HL-60 (cell line): ENCODE data around the gene CFL1.
A peak's percentile ranks its signal among the peaks of the same experiment; 100 is the strongest.

Experiments used
- CTCF ChIP-seq: IDR thresholded peaks from one replicate; pipeline ENCODE4 v1.5.1; 2011; ENCODE audit warnings: low read length, control low read depth, inconsistent platforms; ENCODE audit not compliant: insufficient read depth
- POLR2AphosphoS5 ChIP-seq: IDR thresholded peaks from 2 replicates; pipeline ENCODE4 v1.6.1; 2012; ENCODE audit warnings: low read depth
- REST ChIP-seq: IDR thresholded peaks from 2 replicates; pipeline ENCODE4 v1.6.1; 2012; ENCODE audit warnings: low read depth; ENCODE audit not compliant: insufficient replicate concordance
- SPI1 ChIP-seq: IDR thresholded peaks from 2 replicates; pipeline ENCODE4 v1.6.1; 2012; ENCODE audit warnings: low read depth, mild to moderate bottlenecking, borderline replicate concordance

DNA sequence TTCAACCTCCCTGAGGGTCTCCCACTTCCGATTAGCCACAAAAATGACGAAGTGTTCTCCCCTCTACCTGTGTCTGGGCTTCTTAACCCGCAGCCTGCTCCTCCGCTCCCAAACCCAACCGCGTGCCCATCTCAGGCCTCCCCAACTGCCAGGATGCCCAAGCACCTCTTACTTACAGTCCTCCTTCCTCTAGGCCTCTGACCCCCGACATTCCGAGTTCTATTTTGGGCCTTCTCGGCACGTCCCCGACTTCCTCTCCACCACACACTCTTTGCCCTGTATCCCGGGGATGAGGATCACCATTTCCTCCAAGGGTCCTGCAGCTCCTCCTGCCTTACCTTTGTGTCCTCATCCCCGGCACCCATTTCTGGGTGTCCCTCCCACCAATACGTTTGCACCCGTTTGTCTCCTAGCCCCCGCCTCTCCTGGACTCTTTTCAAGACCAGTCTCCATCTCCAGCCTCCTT, 1.9 kb upstream of the CFL1 start:
- TF ChIP-seq CTCF, result no peak
- TF ChIP-seq POLR2AphosphoS5, result peak; percentile 13
- TF ChIP-seq REST, result no peak
- TF ChIP-seq SPI1, result peak; percentile 1; the same call in 1 of the 2 replicates
